Neuronal stem cell (in vitro differentiated cells): ENCODE results near the gene PIGU.

Source experiments
- DNase-seq: peaks from one replicate; pipeline ENCODE4 v3.0.0-alpha.2; 2013; ENCODE audit warnings: low spot score
- H2AFZ ChIP-seq: one replicate; pipeline ENCODE4 v1.6.1; 2013; ENCODE audit warnings: mild to moderate bottlenecking, low read length, inconsistent platforms
- H2AK5ac ChIP-seq: 2 replicates; pipeline ENCODE4 v1.6.1; 2013; ENCODE audit warnings: low read depth, mild to moderate bottlenecking, inconsistent platforms, low read length, moderate library complexity, mixed read lengths
- H2BK120ac ChIP-seq: 2 replicates; pipeline ENCODE4 v1.6.1; 2013; ENCODE audit warnings: low read depth, mild to moderate bottlenecking, inconsistent platforms, low read length, moderate library complexity, mixed read lengths
- H2BK12ac ChIP-seq: one replicate; pipeline ENCODE4 v1.6.1; 2013; ENCODE audit warnings: low read length, inconsistent platforms
- H2BK15ac ChIP-seq: 2 replicates; pipeline ENCODE4 v1.6.1; 2013; ENCODE audit warnings: mild to moderate bottlenecking, low read length, inconsistent platforms, mixed read lengths
- H2BK5ac ChIP-seq: one replicate; pipeline ENCODE4 v1.6.1; 2013; ENCODE audit warnings: inconsistent platforms, mild to moderate bottlenecking, low read length, moderate library complexity
- H3K14ac ChIP-seq: one replicate; pipeline ENCODE4 v1.6.1; 2013; ENCODE audit warnings: low read length, inconsistent platforms
- H3K18ac ChIP-seq: 2 replicates; pipeline ENCODE4 v1.6.1; 2013; ENCODE audit warnings: low read length, inconsistent platforms
- H3K23ac ChIP-seq: 2 replicates; pipeline ENCODE4 v1.6.1; 2013; ENCODE audit warnings: low read depth, mild to moderate bottlenecking, mixed read lengths, low read length, inconsistent platforms; ENCODE audit not compliant: poor library complexity
- H3K27ac ChIP-seq: replicated peaks from 3 replicates; pipeline ENCODE4 v1.5.1; 2013; ENCODE audit warnings: low read length, inconsistent platforms
- H3K27me3 ChIP-seq, 3 experiments: 2 replicates each; pipeline ENCODE4 v1.6.1; 2013; ENCODE audit warnings: low read length in 3 of 3, mild to moderate bottlenecking in 2 of 3, inconsistent platforms in 1 of 3, low read depth in 1 of 3, mixed read lengths in 1 of 3, moderate library complexity in 1 of 3; ENCODE audit not compliant: control insufficient read depth in 3 of 3, insufficient read depth in 3 of 3
- H3K36me3 ChIP-seq, 2 donors: replicated peaks in 1 of 2; 2 replicates each; pipeline ENCODE4 v1.6.1; 2013; ENCODE audit warnings: low read length in 2 of 2; ENCODE audit not compliant: control insufficient read depth in 2 of 2, insufficient read depth in 2 of 2
- H3K4ac ChIP-seq: 2 replicates; pipeline ENCODE4 v1.6.1; 2013; ENCODE audit warnings: inconsistent platforms, mild to moderate bottlenecking, low read length, moderate library complexity
- H3K4me1 ChIP-seq, 2 donors: 1 replicate in 1 of 2; 2 replicates in 1 of 2; pipeline ENCODE4 v1.6.1; 2013; ENCODE audit warnings: low read length in 2 of 2, low read depth in 1 of 2; ENCODE audit not compliant: control insufficient read depth in 2 of 2, insufficient read depth in 1 of 2
- H3K4me2 ChIP-seq: one replicate; pipeline ENCODE4 v1.6.1; 2013; ENCODE audit warnings: mild to moderate bottlenecking, low read length, inconsistent platforms; ENCODE audit not compliant: insufficient read depth, poor library complexity, severe bottlenecking
- H3K4me3 ChIP-seq, 2 donors: 2 replicates each; pipeline ENCODE4 v1.5.1; 2013; ENCODE audit warnings: low read length in 2 of 2, mild to moderate bottlenecking in 2 of 2, inconsistent platforms in 1 of 2, moderate library complexity in 1 of 2
- H3K79me1 ChIP-seq: one replicate; pipeline ENCODE4 v1.6.1; 2013; ENCODE audit warnings: low read depth, mild to moderate bottlenecking, inconsistent platforms, low read length, moderate library complexity
- H3K9ac ChIP-seq: one replicate; pipeline ENCODE4 v1.6.1; 2013; ENCODE audit warnings: mild to moderate bottlenecking, low read depth, low read length, inconsistent platforms; ENCODE audit not compliant: poor library complexity
- H3K9me3 ChIP-seq, 2 donors: replicated peaks in 1 of 2; 2 replicates each; pipeline versions ENCODE3 to v1.6.1; 2013; ENCODE audit warnings: low read length in 2 of 2, mild to moderate bottlenecking in 2 of 2, inconsistent platforms in 1 of 2, low read depth in 1 of 2, mixed read lengths in 1 of 2, moderate library complexity in 1 of 2; ENCODE audit not compliant: control insufficient read depth in 2 of 2, insufficient read depth in 1 of 2
- H4K8ac ChIP-seq: one replicate; pipeline ENCODE4 v1.6.1; 2013; ENCODE audit warnings: low read depth, mild to moderate bottlenecking, inconsistent platforms, low read length, moderate library complexity
- H4K91ac ChIP-seq: one replicate; pipeline ENCODE4 v1.6.1; 2013; ENCODE audit warnings: low read length, low read depth, mild to moderate bottlenecking, inconsistent platforms; ENCODE audit not compliant: poor library complexity
- WGBS, 2 donors: extraction: QIAGEN DNeasy Blood & Tissue Kit; methylation state at CpG; one replicate each; pipeline ENCODE4 v1.1.7; 2013; ENCODE audit warnings: missing lambda C conversion rate in 2 of 2, mixed read lengths in 1 of 2; ENCODE audit not compliant: insufficient read length in 2 of 2, insufficient replicate concordance in 1 of 2; ENCODE audit errors: extremely low coverage in 2 of 2; 5-methylcytosine and 5-hydroxymethylcytosine counted together

The PIGU gene

DNA sequence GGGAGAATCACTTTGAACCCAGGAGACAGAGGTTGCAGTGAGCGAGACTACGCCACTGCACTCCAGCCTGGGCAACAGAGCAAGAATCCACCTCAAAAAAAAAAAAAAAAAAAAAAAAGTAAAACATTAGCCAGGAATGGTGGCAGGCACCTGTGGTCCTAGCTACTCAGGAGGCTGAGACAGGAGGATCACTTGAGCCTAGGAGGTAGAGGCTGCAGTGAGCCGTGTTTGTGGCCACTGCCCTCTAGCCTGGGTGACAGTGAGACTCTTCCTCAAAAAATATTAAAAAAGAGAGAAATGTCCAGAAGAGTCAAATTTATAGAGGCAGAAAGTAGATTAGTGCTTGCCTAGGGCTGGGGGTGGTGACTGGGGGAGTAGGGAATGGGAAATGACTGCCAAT lies 6.8 kb upstream of the PIGU start:
- H4K8ac ChIP-seq, result no peak overlapping the region
- no peak overlapping the region for H3K27ac ChIP-seq
- H3K9me3 ChIP-seq, result no peaks in the 10 kb centered on the region
- H3K4me2 ChIP-seq, result no peak overlapping the region
- H3K4me1 ChIP-seq, result no peaks in the 10 kb centered on the region
- H2AFZ ChIP-seq, result no peak overlapping the region
- no peak overlapping the region for H3K14ac ChIP-seq
- no peak for DNase-seq
- no peak overlapping the region for H3K23ac ChIP-seq
- H3K4me3 ChIP-seq, result no peak overlapping the region
- H3K4ac ChIP-seq, result no peak overlapping the region
- WGBS, 2 donors, result no CpG with 5 or more reads among the region's 3 CpGs
- no peak overlapping the region for H2BK15ac ChIP-seq
- H3K9ac ChIP-seq, result no peak overlapping the region
- no peak overlapping the region for H2AK5ac ChIP-seq
- H3K18ac ChIP-seq, result no peak overlapping the region
- no peaks in the 10 kb centered on the region for H3K79me1 ChIP-seq
- H2BK5ac ChIP-seq, result no peak overlapping the region
- no peak overlapping the region for H2BK120ac ChIP-seq
- H3K27me3 ChIP-seq, result no peaks in the 10 kb centered on the region
- no peak overlapping the region for H2BK12ac ChIP-seq
- no peak overlapping the region for H4K91ac ChIP-seq
- H3K36me3 ChIP-seq, result no peaks in the 10 kb centered on the region

DNA sequence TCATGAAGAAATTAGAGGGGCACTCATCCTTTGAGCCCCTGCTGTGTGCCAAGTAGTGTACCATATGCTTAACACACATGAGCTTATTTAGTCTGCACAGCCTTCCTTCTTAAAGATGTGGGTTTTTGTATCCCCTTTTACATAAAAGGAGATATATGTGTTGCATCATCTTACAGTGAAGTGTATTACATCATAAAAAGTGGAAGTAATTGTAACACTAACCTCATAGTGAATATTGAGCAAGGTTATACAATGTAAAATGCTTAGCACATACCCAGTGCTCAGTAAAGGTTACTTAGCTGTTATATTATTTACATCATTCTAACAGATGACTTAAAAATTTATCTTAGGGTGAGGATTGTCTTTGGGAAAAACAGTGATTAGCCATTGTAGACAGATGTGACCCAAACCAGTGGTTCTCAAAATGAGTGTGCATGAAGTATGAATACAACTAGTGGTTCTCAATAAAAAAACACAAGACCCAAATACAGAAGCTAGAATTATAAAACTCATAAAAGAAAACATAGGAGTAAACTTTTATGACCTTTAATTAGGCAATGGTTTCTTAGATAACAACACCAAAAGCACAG lies 3.8 kb upstream of the PIGU start:
- no peaks in the 10 kb centered on the region for H3K79me1 ChIP-seq
- no peaks in the 10 kb centered on the region for H3K9me3 ChIP-seq
- H3K27ac ChIP-seq, result no peak overlapping the region
- no peak overlapping the region for H2BK12ac ChIP-seq
- H4K8ac ChIP-seq, result no peak overlapping the region
- H3K23ac ChIP-seq, result no peak overlapping the region
- no peaks in the 10 kb centered on the region for H3K36me3 ChIP-seq
- no peak overlapping the region for H4K91ac ChIP-seq
- no peak overlapping the region for H2AFZ ChIP-seq
- H2AK5ac ChIP-seq, result no peak overlapping the region
- H3K27me3 ChIP-seq, result no peaks in the 10 kb centered on the region
- no peak overlapping the region for H3K9ac ChIP-seq
- no peak overlapping the region for H3K4me3 ChIP-seq
- H3K4ac ChIP-seq, result no peak overlapping the region
- H2BK5ac ChIP-seq, result no peak overlapping the region
- no peak overlapping the region for H3K14ac ChIP-seq
- H3K4me1 ChIP-seq, result no peaks in the 10 kb centered on the region
- H2BK15ac ChIP-seq, result no peak overlapping the region
- no peak for DNase-seq
- no peak overlapping the region for H3K18ac ChIP-seq
- no peak overlapping the region for H2BK120ac ChIP-seq
- H3K4me2 ChIP-seq, result no peak overlapping the region

DNA sequence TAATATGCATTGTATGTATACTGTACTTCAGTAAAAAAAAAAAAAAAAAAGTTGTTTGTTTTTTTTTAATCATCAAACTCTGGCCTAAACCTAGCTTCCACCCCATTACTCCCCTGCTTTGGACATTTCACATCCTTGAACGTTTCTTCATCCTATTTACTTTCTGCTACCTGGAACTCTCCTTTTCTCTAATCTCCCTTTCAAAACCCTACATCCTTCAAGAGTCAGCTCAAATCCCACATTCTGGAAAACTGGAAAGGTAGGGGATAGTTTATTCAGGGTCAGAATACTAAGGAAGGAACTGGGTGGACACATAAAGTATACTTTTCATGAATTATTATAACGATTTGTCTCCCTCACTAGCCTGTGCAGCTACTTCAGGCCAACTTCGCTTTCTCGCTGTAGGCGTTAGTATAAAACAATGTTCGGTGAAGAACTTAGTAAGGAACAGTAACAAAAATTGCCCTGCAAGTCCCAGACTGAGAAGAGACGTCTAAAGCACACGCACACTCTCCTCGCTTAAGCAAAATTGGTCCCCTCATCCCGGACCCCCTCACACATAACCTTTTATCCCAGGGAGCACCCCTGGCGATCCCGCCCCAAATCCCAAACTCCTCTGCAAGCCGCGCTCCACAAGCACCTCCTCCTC lies 775 bp downstream of the PIGU start:
- no peak overlapping the region for H3K9ac ChIP-seq

DNA sequence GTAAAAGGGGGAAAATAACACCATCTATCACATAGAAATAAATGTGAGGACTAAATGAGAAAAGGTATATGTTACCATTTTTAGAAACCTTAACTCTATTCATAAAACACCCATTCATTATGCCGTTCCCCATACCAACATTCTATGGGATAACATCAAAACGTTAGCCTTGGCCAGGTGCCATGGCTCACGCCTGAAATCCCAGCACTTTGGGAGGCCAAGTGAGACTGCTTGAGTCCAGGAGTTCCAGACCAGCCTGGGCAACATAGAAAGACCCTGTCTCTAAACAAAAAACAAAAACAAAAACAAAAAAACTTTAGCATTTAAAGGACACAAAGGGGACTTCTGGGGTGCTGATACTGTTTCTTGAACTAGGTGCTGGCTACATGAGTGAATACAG lies 1.3 kb downstream of the PIGU start:
- WGBS, 2 donors, result no CpG with 5 or more reads among the region's 3 CpGs
- H3K14ac ChIP-seq, result no peak overlapping the region
- peak overlapping the region in 1 of 2 donors; percentile 96 for H3K4me3 ChIP-seq
- no peak overlapping the region for H4K8ac ChIP-seq
- no peak overlapping the region for H3K27ac ChIP-seq
- no peak overlapping the region for H4K91ac ChIP-seq
- no peak overlapping the region for H2BK5ac ChIP-seq
- H3K9ac ChIP-seq, result no peak overlapping the region
- DNase-seq, result no peak
- H3K36me3 ChIP-seq, result no peaks in the 10 kb centered on the region
- no peaks in the 10 kb centered on the region for H3K4me1 ChIP-seq
- H2AFZ ChIP-seq, result no peak overlapping the region
- H3K79me1 ChIP-seq, result no peaks in the 10 kb centered on the region
- H2BK12ac ChIP-seq, result no peak overlapping the region
- H2BK120ac ChIP-seq, result no peak overlapping the region
- no peak overlapping the region for H3K18ac ChIP-seq
- H3K23ac ChIP-seq, result no peak overlapping the region
- H3K27me3 ChIP-seq, result no peaks in the 10 kb centered on the region
- H2BK15ac ChIP-seq, result no peak overlapping the region
- H3K4me2 ChIP-seq, result no peak overlapping the region
- H3K4ac ChIP-seq, result no peak overlapping the region
- no peak overlapping the region for H2AK5ac ChIP-seq
- no peaks in the 10 kb centered on the region for H3K9me3 ChIP-seq

More for the DNA sequence above, 775 bp downstream of the PIGU start:
- Histone ChIP-seq H2AK5ac (no peak overlapping the region), H3K27ac (peak overlapping the region; percentile 12), H3K4me2 (peak overlapping the region; percentile 59), H3K14ac (no peak overlapping the region), H3K4me1 (no peaks in the 10 kb centered on the region), H2AFZ (peak overlapping the region; percentile 98), H4K91ac (no peak overlapping the region), H3K4me3 (peak overlapping the region; percentile 92 to 96), H2BK15ac (no peak overlapping the region), H3K18ac (no peak overlapping the region), H3K79me1 (no peaks in the 10 kb centered on the region), H4K8ac (no peak overlapping the region), H2BK5ac (no peak overlapping the region), H3K9me3 (no peaks in the 10 kb centered on the region), H3K36me3 (no peaks in the 10 kb centered on the region), H3K23ac (no peak overlapping the region), H3K4ac (no peak overlapping the region), H2BK120ac (no peak overlapping the region), H2BK12ac (no peak overlapping the region), H3K27me3 (no peaks in the 10 kb centered on the region)
- no CpG with 5 or more reads among the region's 14 CpGs for WGBS, 2 donors
- DNase-seq, result no peak
